ENCODE results near the gene MINDY1. TPM values are rescaled to one million over a fixed set of nuclear protein-coding genes. Genes with fewer than 3 reads are reported as not detected.
A peak's percentile ranks its signal among the peaks of the same experiment; 100 is the strongest.

Gene MINDY1
- total RNA-seq, 2 donors from 2014 or later, result 36.3 to 39.2 TPM

DNA sequence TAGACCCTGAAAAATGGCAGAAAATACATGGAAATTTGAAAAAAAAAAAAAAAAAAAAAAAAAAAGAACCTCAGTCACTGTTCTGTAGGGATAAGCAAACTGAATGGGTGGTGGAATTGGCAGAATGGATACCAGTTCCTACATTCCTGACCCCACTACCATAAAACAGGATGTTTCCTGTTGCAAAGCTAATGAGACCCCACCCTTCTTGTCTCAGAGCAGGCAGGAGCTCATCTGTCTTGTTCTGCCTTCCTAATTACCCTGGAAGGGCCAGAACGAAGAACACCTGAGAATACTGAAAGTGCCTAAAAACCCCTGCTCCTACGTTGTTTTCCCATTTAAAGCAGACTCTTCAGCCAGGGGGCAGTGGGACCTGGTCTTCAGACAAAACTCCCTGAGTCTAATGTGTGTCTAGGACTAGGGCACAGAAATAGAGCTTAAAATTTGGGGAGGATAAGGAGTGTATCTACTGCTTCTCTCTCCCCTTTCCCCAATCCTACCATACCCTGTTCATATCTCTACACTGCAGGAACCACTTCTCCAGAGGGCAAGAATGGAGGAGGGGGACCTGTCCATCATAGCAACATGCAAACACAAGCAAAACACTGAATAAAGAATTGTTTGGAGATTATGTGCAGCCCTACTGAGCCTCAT lies 44.8 kb upstream of the MINDY1 start:
- 82 to 89% methylated on average over 2 of the region's 2 CpGs for WGBS, 2 donors
- intact Hi-C loops (cut with DNase I), result no loop called here
- Histone ChIP-seq H3K27me3 (no peaks in the 10 kb centered on the region), H3K4me3 (no peak overlapping the region), H3K9me3 (no peaks in the 10 kb centered on the region), H3K4me1 (peaks cover 20% of the 10 kb centered on the region), H3K27ac (no peak overlapping the region), H3K36me3 (replicated peaks in 1 of 2; ENCODE audit: insufficient read depth in 1 of 2, low read depth in 2 of 2) (peaks cover 0 to 18% of the 10 kb centered on the region in 2 donors)
- DNase-seq (no peak), ATAC-seq (no peak)
- TF ChIP-seq, protein P1, sequence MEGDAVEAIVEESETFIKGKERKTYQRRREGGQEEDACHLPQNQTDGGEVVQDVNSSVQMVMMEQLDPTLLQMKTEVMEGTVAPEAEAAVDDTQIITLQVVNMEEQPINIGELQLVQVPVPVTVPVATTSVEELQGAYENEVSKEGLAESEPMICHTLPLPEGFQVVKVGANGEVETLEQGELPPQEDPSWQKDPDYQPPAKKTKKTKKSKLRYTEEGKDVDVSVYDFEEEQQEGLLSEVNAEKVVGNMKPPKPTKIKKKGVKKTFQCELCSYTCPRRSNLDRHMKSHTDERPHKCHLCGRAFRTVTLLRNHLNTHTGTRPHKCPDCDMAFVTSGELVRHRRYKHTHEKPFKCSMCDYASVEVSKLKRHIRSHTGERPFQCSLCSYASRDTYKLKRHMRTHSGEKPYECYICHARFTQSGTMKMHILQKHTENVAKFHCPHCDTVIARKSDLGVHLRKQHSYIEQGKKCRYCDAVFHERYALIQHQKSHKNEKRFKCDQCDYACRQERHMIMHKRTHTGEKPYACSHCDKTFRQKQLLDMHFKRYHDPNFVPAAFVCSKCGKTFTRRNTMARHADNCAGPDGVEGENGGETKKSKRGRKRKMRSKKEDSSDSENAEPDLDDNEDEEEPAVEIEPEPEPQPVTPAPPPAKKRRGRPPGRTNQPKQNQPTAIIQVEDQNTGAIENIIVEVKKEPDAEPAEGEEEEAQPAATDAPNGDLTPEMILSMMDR (IDR thresholded peaks at IDR 0.05), result no peak
- no peak for TF ChIP-seq POLR2A (IDR thresholded peaks at IDR 0.05)

DNA sequence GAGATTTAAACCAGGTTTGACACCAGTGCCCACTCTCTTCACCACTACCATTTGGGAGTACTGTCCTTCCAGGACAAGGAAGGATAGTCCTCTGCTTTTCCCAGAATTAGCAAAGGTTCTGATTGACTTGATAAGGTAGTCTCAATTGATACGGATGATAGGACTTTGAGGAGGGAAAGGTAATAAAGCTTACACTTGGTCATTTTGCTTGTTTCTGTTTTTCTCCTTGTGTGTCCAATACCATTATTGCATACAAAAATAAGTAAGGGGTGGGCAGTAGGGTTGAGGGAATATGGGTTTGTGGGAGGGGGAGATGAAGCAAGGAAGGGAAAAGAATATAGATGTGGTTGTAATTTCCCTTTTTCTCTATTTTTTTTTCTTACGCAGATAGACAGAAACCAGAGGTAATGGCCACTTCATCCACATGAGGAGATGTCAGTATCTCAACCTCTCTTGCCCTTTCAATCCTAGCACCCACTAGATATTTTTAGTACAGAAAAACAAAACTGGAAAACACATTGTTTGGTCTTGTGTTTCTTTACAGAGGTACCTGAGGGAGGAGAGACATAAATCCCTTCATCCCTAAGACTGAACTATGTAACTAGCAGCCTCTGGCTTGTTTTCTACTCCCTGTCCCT lies 43.5 kb upstream of the MINDY1 start:
- H3K4me1 ChIP-seq, result peaks cover 13% of the 10 kb centered on the region
- H3K27ac ChIP-seq, result no peak overlapping the region
- no peaks in the 10 kb centered on the region for H3K27me3 ChIP-seq
- 76 to 83% methylated on average over 2 of the region's 2 CpGs for WGBS, 2 donors
- H3K36me3 ChIP-seq (replicated peaks in 1 of 2; ENCODE audit: insufficient read depth in 1 of 2, low read depth in 2 of 2), result peaks cover 0 to 14% of the 10 kb centered on the region in 2 donors
- no peak overlapping the region for H3K4me3 ChIP-seq
- no peak for ATAC-seq
- TF ChIP-seq, protein P1 (IDR thresholded peaks at IDR 0.05), result no peak
- TF ChIP-seq POLR2A (IDR thresholded peaks at IDR 0.05), result no peak
- intact Hi-C loops (cut with DNase I), result no loop called here
- H3K9me3 ChIP-seq, result no peaks in the 10 kb centered on the region
- DNase-seq, result no peak

DNA sequence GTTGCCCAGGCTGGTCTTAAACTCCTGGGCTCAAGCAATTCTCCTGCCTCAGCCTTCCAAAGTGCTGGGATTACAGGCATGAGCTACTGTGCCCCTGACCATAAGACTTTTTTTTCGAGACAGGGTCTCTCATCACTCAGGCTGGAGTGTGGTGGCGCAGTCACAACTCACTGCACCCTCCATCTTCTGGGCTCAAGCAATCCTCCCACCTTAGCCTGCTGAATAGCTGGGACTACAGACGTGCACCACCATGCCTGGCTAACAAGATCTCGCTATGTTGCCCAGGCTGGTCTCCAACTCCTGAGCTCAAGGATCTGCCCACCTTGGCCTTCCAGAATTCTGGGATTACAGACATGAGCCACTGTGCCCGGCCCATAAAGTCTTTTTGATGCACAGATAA lies 42.8 kb upstream of the MINDY1 start:
- TF ChIP-seq POLR2A (IDR thresholded peaks at IDR 0.05), result no peak
- TF ChIP-seq, protein P1 (IDR thresholded peaks at IDR 0.05), result no peak
- H3K27ac ChIP-seq, result no peak overlapping the region
- 69 to 83% methylated on average over 3 to 5 of the region's 5 CpGs for WGBS, 2 donors
- H3K9me3 ChIP-seq, result no peaks in the 10 kb centered on the region
- no peaks in the 10 kb centered on the region for H3K27me3 ChIP-seq
- no peak overlapping the region for H3K4me3 ChIP-seq
- no peak for DNase-seq
- peaks cover 0 to 11% of the 10 kb centered on the region in 2 donors for H3K36me3 ChIP-seq (replicated peaks in 1 of 2; ENCODE audit: insufficient read depth in 1 of 2, low read depth in 2 of 2)
- intact Hi-C loops (cut with DNase I), result no loop called here
- peaks cover 13% of the 10 kb centered on the region for H3K4me1 ChIP-seq
- ATAC-seq, result no peak

DNA sequence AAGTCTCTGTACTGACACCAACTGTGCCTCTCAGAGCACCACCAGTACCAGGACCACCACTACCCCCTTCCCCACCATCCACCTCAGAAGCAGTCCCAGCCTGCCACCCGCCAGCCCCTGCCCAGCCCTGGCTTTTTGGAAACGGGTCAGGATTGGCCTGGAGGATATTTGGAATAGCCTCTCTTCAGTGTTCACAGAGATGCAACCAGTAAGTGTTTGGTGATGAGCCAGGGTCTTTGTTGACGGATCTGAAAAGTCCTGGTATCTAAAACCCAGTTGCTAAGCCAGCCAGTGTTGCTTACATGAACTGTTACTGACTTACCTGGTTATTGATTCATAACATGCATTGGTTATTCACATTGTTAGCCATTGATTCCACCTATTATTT lies 41.9 kb upstream of the MINDY1 start:
- intact Hi-C loops (cut with DNase I), result no loop called here
- peak overlapping the region; percentile 63 to 79 (median 72) for H3K27ac ChIP-seq
- H3K27me3 ChIP-seq, result no peaks in the 10 kb centered on the region
- WGBS, 2 donors, result 15% methylated on average over 3 of the region's 3 CpGs; no CpG with 5 or more reads in 1 of the 2 donors
- H3K4me1 ChIP-seq, result peaks cover 13% of the 10 kb centered on the region
- H3K4me3 ChIP-seq, result peak overlapping the region in 1 of 2 donors; percentile 35
- TF ChIP-seq POLR2A (IDR thresholded peaks at IDR 0.05), result no peak
- TF ChIP-seq, protein P1 (IDR thresholded peaks at IDR 0.05), result peak in 3 of 7 experiments; percentile 20 to 61 (median 22)
- H3K9me3 ChIP-seq, result no peaks in the 10 kb centered on the region
- ATAC-seq (no peak), DNase-seq (no peak)
- peaks cover 0 to 6% of the 10 kb centered on the region in 2 donors for H3K36me3 ChIP-seq (replicated peaks in 1 of 2; ENCODE audit: insufficient read depth in 1 of 2, low read depth in 2 of 2)

Data from body of pancreas (tissue), 4 donors.